ENCODE results near the gene VSIG4.

The VSIG4 gene

GRCh38 chrX:66022632-66023384, 17.1 kb downstream of the VSIG4 start:
- Histone ChIP-seq H3K27me3 (ENCODE audit: control insufficient read depth, insufficient read depth, low read length) (no peaks in the 10 kb centered on the region), H3K4me1 (ENCODE audit: control insufficient read depth, insufficient read depth, low read length) (no peaks in the 10 kb centered on the region), H3K9me3 (ENCODE audit: control insufficient read depth, low read length) (no peaks in the 10 kb centered on the region)

GRCh38 chrX:66021765-66022631, 17.9 kb downstream of the VSIG4 start:
- Histone ChIP-seq H3K4me1 (ENCODE audit: control insufficient read depth, insufficient read depth, low read length) (no peaks in the 10 kb centered on the region), H3K27me3 (ENCODE audit: control insufficient read depth, insufficient read depth, low read length) (no peaks in the 10 kb centered on the region), H3K9me3 (ENCODE audit: control insufficient read depth, low read length) (no peaks in the 10 kb centered on the region), H3K36me3 (ENCODE audit: control insufficient read depth, insufficient read depth, low read length) (no peaks in the 10 kb centered on the region), H3K4me3 (ENCODE audit: low read length) (no peak overlapping the region), H3K9ac (ENCODE audit: low read length) (no peak overlapping the region)

More at GRCh38 chrX:66022632-66023384, 17.1 kb downstream of the VSIG4 start:
- Histone ChIP-seq H3K36me3 (ENCODE audit: control insufficient read depth, insufficient read depth, low read length) (no peaks in the 10 kb centered on the region), H3K4me3 (ENCODE audit: low read length) (no peak overlapping the region), H3K9ac (ENCODE audit: low read length) (no peak overlapping the region)

- Histone ChIP-seq H3K27me3 (ENCODE audit: control insufficient read depth, insufficient read depth, low read length) (no peaks in the 10 kb centered on the region), H3K4me3 (ENCODE audit: low read length) (no peak overlapping the region), H3K36me3 (ENCODE audit: control insufficient read depth, insufficient read depth, low read length) (no peaks in the 10 kb centered on the region), H3K4me1 (ENCODE audit: control insufficient read depth, insufficient read depth, low read length) (no peaks in the 10 kb centered on the region), H3K9me3 (ENCODE audit: control insufficient read depth, low read length) (no peaks in the 10 kb centered on the region), H3K9ac (ENCODE audit: low read length) (no peak overlapping the region)
Observed at GRCh38 chrX:66021401-66021764, 18.5 kb downstream of the VSIG4 start.

- H3K4me1 ChIP-seq (ENCODE audit: control insufficient read depth, insufficient read depth, low read length): no peaks in the 10 kb centered on the region
Observed at GRCh38 chrX:66020631-66021334, 19.1 kb downstream of the VSIG4 start.

GRCh38 chrX:66019974-66020373, 19.9 kb downstream of the VSIG4 start:
- no peaks in the 10 kb centered on the region for H3K36me3 ChIP-seq (ENCODE audit: control insufficient read depth, insufficient read depth, low read length)
- no peak overlapping the region for H3K9ac ChIP-seq (ENCODE audit: low read length)
- no peak overlapping the region for H3K4me3 ChIP-seq (ENCODE audit: low read length)
- H3K27me3 ChIP-seq (ENCODE audit: control insufficient read depth, insufficient read depth, low read length): no peaks in the 10 kb centered on the region
- H3K4me1 ChIP-seq (ENCODE audit: control insufficient read depth, insufficient read depth, low read length): no peaks in the 10 kb centered on the region
- no peaks in the 10 kb centered on the region for H3K9me3 ChIP-seq (ENCODE audit: control insufficient read depth, low read length)

More at GRCh38 chrX:66020631-66021334, 19.1 kb downstream of the VSIG4 start:
- no peaks in the 10 kb centered on the region for H3K27me3 ChIP-seq (ENCODE audit: control insufficient read depth, insufficient read depth, low read length)
- no peaks in the 10 kb centered on the region for H3K9me3 ChIP-seq (ENCODE audit: control insufficient read depth, low read length)
- no peak overlapping the region for H3K9ac ChIP-seq (ENCODE audit: low read length)
- H3K36me3 ChIP-seq (ENCODE audit: control insufficient read depth, insufficient read depth, low read length): no peaks in the 10 kb centered on the region
- H3K4me3 ChIP-seq (ENCODE audit: low read length): no peak overlapping the region

GRCh38 chrX:66019310-66019652, 20.6 kb downstream of the VSIG4 start:
- no peak overlapping the region for H3K9ac ChIP-seq (ENCODE audit: low read length)
- H3K27me3 ChIP-seq (ENCODE audit: control insufficient read depth, insufficient read depth, low read length): no peaks in the 10 kb centered on the region
- no peaks in the 10 kb centered on the region for H3K36me3 ChIP-seq (ENCODE audit: control insufficient read depth, insufficient read depth, low read length)
- no peaks in the 10 kb centered on the region for H3K4me1 ChIP-seq (ENCODE audit: control insufficient read depth, insufficient read depth, low read length)
- H3K4me3 ChIP-seq (ENCODE audit: low read length): no peak overlapping the region
- no peaks in the 10 kb centered on the region for H3K9me3 ChIP-seq (ENCODE audit: control insufficient read depth, low read length)

- H3K9ac ChIP-seq (ENCODE audit: low read length): no peak overlapping the region
- H3K27me3 ChIP-seq (ENCODE audit: control insufficient read depth, insufficient read depth, low read length): no peaks in the 10 kb centered on the region
Observed at GRCh38 chrX:66018585-66019309, 21.1 kb downstream of the VSIG4 start.

GRCh38 chrX:66017659-66018170, 22.2 kb downstream of the VSIG4 start:
- H3K36me3 ChIP-seq (ENCODE audit: control insufficient read depth, insufficient read depth, low read length): no peaks in the 10 kb centered on the region
- no peaks in the 10 kb centered on the region for H3K4me1 ChIP-seq (ENCODE audit: control insufficient read depth, insufficient read depth, low read length)
- H3K9ac ChIP-seq (ENCODE audit: low read length): peak overlapping the region; percentile 4
- no peaks in the 10 kb centered on the region for H3K9me3 ChIP-seq (ENCODE audit: control insufficient read depth, low read length)
- H3K4me3 ChIP-seq (ENCODE audit: low read length): no peak overlapping the region
- no peaks in the 10 kb centered on the region for H3K27me3 ChIP-seq (ENCODE audit: control insufficient read depth, insufficient read depth, low read length)

More at GRCh38 chrX:66018585-66019309, 21.1 kb downstream of the VSIG4 start:
- H3K4me1 ChIP-seq (ENCODE audit: control insufficient read depth, insufficient read depth, low read length): no peaks in the 10 kb centered on the region
- H3K9me3 ChIP-seq (ENCODE audit: control insufficient read depth, low read length): no peaks in the 10 kb centered on the region
- H3K36me3 ChIP-seq (ENCODE audit: control insufficient read depth, insufficient read depth, low read length): no peaks in the 10 kb centered on the region
- no peak overlapping the region for H3K4me3 ChIP-seq (ENCODE audit: low read length)

- Histone ChIP-seq H3K4me3 (ENCODE audit: low read length) (no peak overlapping the region), H3K27me3 (ENCODE audit: control insufficient read depth, insufficient read depth, low read length) (no peaks in the 10 kb centered on the region), H3K4me1 (ENCODE audit: control insufficient read depth, insufficient read depth, low read length) (no peaks in the 10 kb centered on the region), H3K36me3 (ENCODE audit: control insufficient read depth, insufficient read depth, low read length) (no peaks in the 10 kb centered on the region), H3K9me3 (ENCODE audit: control insufficient read depth, low read length) (no peaks in the 10 kb centered on the region), H3K9ac (ENCODE audit: low read length) (peak overlapping the region; percentile 4)
Observed at GRCh38 chrX:66016905-66017658, 22.8 kb downstream of the VSIG4 start.

- no peaks in the 10 kb centered on the region for H3K27me3 ChIP-seq (ENCODE audit: control insufficient read depth, insufficient read depth, low read length)
- H3K9ac ChIP-seq (ENCODE audit: low read length): no peak overlapping the region
- no peaks in the 10 kb centered on the region for H3K36me3 ChIP-seq (ENCODE audit: control insufficient read depth, insufficient read depth, low read length)
- no peaks in the 10 kb centered on the region for H3K4me1 ChIP-seq (ENCODE audit: control insufficient read depth, insufficient read depth, low read length)
- H3K9me3 ChIP-seq (ENCODE audit: control insufficient read depth, low read length): no peaks in the 10 kb centered on the region
- no peak overlapping the region for H3K4me3 ChIP-seq (ENCODE audit: low read length)
Observed at GRCh38 chrX:66015900-66016689, 23.8 kb downstream of the VSIG4 start.
